ELR (cell line): Measurements from ENCODE around the gene SEPTIN11.

Source experiments
- DNase-seq: peaks from one replicate; pipeline ENCODE4 v3.0.0-alpha.2; 2015; ENCODE audit warnings: low read depth

The SEPTIN11 gene

DNA sequence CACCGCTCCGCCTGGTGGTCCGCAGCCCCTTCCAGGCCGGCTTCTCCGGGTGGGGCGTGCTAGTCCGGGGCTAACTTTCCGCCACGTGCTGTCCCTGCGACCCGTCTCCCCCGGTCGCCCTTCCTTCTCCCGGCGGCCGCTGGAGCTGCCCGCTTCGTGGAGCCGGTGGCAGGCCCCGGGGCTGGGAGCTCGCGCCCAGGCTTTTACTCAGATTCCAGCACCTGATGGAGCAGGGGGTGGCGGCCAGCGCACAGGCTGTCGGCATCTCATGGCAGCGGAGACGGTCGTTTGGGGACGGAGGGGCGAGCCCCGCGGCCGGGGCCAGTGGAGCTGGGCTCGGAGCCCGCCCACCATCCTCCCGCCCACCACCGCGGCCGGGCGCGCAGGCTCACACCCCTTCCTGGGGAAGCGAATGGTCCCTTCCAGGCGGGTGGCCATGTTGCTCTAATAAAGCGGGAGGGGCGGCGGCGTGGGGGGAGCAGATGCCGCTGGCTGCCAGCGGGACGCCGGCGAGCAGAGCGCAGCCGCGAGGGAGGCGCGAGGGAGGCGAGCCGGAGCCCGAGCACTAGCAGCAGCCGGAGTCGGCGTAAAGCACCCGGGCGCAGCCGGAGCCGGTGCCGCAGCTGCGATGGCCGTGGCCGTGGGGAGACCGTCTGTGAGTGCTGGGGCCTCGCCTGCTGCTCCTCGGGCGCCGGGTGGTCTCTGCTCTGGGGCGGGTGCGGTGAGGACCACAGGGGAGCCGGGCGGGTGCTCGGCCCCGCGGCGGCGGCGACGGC, at the start of gene SEPTIN11:
TSS of gene SEPTIN11 (plus strand) at position 477 of the 776 bp plus-strand sequence. CDS start at position 629, 152 bp downstream.
- DNase-seq: peak; percentile 94

GRCh38 chr4:76902233-76902890, 47.2 kb upstream of the SEPTIN11 start:
- DNase-seq: no peak

- DNase-seq: no peak
Observed at GRCh38 chr4:76904646-76905190, 44.8 kb upstream of the SEPTIN11 start.

DNA sequence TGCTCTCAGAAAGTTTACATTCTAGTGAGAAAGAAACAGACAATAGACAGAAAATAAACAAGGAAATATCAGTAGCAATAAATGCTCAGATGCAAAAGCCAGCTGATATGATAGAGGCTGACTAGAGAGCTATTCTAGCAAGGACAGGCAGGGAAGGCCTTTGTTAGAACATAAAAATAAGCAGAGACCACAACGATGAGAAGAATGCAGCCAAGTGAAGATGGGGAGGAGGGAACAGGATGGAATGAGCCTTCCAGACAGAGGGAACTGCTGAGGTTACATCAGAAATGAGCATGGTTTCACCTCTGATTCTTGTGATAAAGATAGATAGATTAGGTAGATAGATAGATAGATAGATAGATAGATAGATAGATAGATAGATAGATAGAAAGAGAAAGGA, 44.0 kb upstream of the SEPTIN11 start:
- peak; percentile 14 for DNase-seq

- DNase-seq: no peak
Observed at GRCh38 chr4:76909711-76910110, 39.8 kb upstream of the SEPTIN11 start.

GRCh38 chr4:76920715-76921114, 28.8 kb upstream of the SEPTIN11 start:
- DNase-seq: no peak

DNA sequence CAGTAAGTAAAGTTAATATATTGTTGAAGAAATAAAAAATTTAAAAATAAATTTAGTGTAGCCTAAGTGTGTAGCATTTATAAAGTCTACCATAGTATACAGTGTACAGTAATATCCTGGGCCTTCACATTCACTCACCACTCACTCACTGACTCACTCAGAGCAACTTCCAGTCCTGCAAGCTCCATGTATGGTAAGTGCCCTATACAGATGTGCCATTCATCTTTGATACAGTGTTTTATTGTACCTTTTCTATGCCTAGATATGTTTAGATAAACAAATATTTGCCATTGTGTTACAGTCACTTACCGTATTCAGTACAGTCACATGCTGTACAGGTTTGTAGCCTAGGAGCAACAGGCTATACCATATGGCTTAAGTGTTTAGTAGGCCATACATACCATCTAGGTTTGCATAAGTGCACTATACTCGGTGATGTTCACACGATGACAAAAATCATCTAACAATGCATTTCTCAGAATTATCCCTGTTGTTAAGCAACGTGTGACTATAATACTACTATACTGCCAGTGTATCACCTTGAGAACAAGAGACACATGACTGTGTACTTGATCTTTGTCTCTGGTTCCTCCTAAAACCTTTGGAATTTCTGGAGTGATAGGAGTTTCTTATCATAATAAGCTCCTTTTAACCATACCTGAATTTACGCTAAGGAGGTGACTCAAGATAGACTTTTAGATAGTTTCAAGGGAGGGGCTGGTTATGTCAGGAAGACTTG, 25.8 kb upstream of the SEPTIN11 start:
- peak; percentile 32 for DNase-seq

GRCh38 chr4:76926841-76927240, 22.7 kb upstream of the SEPTIN11 start:
- DNase-seq: no peak

DNA sequence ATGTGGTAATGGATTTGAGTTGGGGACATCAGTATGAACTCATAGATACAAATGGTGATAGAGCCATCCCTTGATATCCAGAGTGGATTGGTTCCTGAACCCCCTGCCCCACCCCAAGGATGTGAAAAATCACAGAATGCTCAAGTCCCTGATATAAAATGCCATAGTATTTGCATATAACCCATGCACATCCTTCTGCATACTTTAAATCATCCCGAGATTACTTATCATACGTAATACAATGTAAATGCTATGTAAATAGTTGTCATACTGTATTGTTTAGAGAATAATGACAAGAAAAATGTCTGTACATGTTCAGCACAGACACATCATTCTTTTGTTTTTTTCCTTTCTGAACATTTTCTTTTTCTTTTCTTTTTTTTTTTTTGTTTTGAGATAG, 18.9 kb upstream of the SEPTIN11 start:
- no peak for DNase-seq

- DNase-seq: peak; percentile 17
Observed at GRCh38 chr4:76931087-76931486, 18.5 kb upstream of the SEPTIN11 start.

DNA sequence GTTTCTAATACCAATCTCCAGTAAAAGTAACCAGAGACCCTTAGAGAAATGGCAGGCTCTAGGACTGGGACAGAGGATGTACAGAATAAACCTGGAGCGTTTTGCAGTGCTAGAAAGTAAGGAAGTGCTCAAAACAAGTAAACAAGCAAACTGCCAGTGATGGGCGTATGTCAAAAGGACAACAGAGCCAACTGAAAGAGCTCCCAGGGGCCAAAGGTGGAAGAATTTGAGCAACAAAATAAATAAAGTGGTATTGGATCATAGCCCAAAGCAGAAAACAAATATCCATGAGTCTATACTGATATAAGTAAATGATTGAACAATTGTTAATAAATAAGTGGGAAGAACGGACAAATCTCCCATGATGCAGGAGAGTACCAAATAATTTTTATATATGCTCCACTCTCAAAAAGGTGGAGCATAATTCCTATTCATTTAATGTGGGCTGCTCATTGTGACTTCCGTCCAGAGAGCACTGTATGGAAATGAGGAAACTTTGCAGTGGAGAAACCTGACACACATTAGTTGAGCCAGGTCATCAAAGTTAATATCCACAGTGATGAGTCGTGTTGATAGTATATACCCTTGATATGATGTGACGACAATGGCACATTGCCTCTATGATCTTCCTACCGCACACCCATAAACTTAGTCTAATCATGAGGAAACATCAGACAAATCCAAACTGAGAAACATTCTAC, 17.8 kb upstream of the SEPTIN11 start:
- DNase-seq: no peak

GRCh38 chr4:76939184-76939583, 10.4 kb upstream of the SEPTIN11 start:
- no peak for DNase-seq

- DNase-seq: peak; percentile 39
Observed at GRCh38 chr4:76943129-76943620, 6.4 kb upstream of the SEPTIN11 start.

DNA sequence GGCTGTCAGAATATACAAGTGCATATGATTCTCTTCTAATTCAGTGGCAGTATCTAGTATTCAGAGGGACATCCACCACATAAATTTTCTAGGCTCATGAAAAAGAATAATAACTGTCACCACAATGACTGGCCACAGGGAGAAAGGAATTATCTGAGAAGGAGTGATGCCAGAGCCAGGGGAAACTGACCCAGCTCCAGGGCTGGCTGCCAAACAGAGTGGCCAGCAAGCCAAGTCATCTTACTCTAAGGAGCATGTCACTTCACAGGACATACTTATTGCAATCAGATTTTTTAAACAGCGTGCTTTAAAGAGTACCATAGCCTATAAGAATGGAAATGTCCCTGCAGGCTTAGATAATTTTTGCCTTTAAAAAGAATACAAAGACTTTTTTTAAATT, 5.8 kb upstream of the SEPTIN11 start:
- no peak for DNase-seq

GRCh38 chr4:76947369-76947768, 2.2 kb upstream of the SEPTIN11 start:
- peak; percentile 21 for DNase-seq

GRCh38 chr4:76948443-76949275, 893 bp upstream of the SEPTIN11 start:
- DNase-seq: peak; percentile 81

GRCh38 chr4:76950052-76950955, 752 bp downstream of the SEPTIN11 start:
- peak; percentile 59 for DNase-seq

GRCh38 chr4:76950956-76951671, 1.6 kb downstream of the SEPTIN11 start:
- DNase-seq: peak; percentile 56

DNA sequence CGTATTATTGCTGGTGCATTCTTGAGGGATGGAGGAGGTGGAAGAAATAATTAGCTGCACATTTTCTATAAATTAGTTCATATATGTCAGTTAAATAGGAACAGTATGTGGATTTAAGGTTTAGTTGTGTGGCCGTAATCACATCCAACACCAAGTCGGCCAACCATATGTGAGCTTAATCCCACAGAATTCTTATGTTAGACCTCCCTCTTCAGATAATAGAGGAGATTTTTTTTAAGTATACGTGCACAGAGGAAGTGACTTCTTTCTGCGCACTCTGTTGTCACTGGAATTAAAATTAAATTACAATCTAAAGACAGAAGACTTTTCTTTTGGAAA, 2.1 kb downstream of the SEPTIN11 start:
- peak; percentile 21 for DNase-seq
